HG02852 (cell line): Measurements from ENCODE around the gene REM1.
A peak's percentile ranks its signal among the peaks of the same experiment; 100 is the strongest.
"Not testable (repeated sequence)": the region's sequence is repeated elsewhere in the genome, so short reads cannot be mapped to it uniquely, and the experiment has no call there.

Experiments
- ATAC-seq: cut with Tn5 transposase; IDR thresholded peaks from one replicate; pipeline ENCODE4 v1.9.1; 2021; ENCODE audit warnings: mild to moderate bottlenecking, moderate library complexity; ENCODE audit not compliant: unreplicated experiment

REM1 gene

DNA sequence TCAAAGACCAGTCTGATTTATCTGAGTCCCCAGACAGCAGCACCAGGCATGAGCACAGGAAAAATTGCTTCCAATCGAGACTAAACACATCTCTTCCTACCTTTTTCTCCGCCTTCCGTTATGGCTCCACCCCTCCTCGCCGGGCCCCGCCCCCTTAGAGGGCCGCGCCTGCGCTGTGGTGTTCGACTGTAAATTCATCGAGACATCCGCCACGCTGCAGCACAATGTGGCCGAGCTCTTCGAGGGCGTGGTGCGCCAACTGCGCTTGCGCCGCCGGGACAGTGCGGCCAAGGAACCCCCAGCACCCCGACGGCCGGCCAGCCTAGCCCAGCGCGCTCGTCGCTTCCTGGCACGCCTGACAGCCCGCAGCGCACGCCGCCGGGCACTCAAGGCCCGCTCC is 8.9 kb downstream of the REM1 start:
- no peak for ATAC-seq

DNA sequence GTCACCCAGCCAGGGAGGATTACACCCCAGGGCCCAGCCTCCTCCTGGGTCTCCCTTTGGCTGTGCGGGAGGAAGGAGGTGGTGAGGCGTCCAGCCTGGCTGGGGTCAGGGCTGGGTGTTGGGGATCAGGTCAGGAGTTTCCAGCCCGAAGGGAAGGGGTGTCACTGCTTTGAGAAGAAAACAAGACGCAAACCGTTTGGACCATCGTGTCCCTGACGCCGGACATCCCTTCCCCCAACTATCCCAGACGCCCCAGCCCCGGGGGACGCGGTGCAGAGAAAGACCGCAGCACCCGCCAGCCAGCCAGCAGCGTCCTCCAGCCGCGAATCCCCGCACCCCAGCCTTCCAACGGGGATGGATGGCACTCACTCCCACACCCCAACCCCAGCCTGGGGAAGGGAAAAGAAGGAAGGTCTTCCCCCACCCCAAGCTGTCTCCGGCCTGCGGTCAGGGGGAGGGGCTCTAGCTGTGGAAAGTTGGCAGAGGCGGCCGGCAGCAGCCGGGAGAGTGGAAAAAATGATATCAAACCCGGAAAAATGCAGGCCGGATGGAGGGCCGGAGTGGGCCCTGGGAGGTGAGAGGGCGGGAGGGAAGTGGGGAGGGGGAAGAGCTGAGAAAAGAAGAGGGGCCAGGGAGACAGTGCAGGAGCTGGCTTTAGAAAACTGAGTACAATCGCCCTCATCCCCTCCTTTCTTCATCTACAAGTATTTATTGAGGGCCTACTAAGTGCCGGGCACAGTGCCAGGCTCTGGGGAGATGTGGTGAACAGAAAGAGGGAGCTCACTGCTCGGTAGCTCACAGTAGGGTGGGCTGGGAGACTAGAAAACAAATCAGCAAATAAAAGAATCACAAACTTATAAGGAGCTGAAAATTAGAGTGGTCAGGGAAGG is 10.6 kb downstream of the REM1 start:
- ATAC-seq, result no peak

DNA sequence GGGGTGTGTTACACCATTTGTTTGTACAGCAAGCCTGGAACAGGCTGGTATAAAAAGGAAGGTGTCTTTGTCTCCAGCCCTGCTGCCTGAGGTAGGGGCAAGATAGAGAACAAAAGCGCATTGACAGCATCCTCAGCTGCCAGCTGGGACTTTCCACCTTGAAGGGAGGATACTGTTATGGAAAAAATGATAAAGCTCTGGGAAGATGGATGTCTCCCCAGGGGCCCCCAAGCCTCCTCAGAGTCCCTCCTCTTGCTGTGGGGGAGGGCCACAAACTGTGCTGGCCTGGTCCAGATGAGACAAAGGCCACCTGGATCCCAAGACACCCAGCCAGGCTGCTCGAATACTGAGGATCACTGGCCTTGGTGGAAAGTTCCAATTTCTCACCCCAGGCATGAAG is 13.0 kb downstream of the REM1 start:
- no peak for ATAC-seq

DNA sequence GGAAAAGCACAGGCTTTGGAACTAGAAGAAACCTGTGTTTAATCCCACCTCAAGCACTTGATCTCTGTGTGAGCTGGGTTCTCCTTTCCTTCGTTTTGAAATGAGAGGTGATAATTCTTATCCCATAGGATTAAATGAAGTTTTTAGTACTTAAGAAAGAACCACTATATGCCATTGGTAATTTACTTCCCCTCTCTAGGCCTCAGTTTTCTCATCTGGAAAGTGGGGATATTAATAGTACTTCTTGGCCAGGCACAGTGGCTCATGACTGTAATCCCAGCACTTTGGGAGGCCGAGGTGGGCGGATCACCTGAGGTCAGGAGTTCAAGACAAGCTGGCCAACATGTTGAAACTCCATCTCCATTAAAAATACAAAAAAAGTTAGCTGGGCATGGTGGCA is 14.1 kb downstream of the REM1 start:
- no peak for ATAC-seq

DNA sequence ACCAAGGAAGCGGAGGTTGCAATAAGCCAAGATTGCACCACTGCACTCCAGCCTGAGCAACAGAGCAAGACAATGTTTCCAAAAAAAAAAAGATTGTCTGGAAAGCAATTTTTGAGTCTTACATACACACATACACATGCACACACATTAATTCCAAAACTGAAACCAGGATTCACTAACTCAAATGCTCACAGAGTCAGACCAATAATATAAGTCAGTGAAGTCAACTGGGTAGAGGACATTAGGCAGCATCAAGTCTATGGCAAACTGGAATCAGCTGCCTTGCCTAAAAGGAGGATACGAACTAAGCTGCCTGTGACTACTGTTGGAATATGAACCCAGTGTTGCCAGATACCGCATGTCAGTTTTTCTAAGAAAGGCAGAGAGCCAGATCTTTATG is 15.7 kb downstream of the REM1 start:
- ATAC-seq, result no peak

DNA sequence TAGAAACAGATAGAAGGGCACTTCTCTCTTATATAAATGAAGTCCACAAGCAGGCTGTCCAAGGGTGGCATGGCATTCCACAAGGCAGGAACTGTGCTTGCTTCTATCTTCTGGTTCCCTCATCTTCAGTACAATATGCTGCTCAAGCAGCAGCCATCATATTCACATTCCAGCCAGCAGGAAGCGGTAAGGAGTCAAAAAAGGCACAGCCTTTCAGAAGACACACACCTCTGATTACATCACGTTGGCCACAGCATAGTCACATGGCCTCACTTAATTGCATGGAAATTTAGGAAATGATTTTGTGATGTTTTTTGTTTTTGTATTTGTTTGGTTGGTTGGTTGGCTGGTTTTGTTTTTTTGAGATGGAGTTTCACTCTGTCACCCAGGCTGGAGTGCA is 19.0 kb downstream of the REM1 start:
- no peak for ATAC-seq

DNA sequence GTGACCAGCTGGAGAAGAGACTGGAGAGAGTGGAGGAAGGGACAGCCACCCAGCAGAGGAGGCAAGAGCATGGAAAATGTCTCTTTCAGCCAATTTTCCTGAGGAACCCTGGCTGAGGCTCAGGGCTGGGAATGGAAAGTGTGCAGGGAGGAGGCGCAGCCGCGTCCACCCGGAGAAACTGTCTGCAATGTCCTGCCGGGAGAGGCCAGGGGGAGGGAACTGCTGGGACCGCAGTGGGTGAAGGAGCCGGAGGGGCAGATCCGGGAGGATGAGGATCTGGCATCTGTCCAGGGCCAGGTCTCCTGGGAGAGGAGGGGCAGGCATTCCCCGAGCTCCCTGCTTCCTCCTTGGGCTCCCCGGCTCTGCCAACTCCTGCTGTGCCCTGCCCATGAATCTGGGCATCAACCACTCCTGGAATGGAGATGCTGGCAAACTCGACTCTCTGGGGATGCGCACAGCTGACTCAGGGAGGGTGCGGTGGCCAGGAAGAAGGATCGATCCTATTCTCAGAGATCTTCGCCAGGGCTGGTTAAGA is 21.7 kb downstream of the REM1 start:
- ATAC-seq, result no peak

DNA sequence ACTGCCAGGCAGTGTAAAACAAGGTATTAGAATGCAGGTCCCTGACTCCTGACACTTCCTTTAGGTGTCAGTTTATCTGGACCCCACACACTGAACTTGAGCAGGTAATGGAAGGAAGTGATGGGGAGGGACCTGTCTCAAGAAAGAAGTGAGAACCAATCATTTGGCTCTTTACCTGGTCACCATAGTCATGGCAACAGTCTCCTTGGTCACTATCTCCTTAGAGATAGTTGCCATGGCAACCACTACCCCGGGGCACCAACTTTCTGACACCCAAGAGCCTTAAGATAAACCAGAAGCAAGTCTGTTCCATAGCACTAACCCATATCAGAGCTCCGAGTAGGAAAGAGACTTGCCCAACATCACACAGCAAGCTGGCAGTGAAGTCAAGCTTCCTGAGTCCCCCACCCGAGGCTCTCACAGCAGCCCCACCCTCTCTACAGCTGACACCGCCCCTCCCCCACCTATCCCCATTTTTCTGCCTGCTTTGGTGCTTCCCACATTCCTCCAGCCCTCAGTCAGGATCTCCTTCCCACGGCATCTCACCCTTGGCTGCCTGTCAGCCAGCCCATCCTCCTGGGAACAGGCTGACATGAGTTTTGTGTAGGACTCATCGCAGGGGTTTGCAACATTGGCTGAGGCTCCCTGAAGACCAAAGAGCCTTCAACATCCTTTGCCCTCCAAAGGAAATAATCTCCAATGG is 22.9 kb downstream of the REM1 start:
- no peak for ATAC-seq

DNA sequence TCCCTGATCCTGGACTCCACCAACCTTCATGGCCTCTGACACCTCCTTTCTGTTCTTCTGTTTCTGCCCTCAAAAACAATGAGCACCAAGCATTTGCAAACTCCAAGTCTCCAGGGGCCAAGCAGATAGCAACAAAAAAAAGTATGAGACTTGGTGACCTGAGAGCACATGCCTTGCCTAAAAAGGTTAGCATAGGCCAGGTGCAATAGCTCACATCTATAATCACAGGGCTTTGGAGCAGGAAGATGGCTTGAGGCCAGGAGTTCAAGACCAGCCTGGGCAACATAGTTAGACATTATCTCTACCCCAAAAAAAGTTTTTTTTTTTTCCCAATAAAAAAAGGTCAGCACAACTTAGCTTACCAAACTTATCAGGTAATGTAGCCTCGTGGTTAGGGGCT is 25.4 kb downstream of the REM1 start:
- ATAC-seq, result no peak

DNA sequence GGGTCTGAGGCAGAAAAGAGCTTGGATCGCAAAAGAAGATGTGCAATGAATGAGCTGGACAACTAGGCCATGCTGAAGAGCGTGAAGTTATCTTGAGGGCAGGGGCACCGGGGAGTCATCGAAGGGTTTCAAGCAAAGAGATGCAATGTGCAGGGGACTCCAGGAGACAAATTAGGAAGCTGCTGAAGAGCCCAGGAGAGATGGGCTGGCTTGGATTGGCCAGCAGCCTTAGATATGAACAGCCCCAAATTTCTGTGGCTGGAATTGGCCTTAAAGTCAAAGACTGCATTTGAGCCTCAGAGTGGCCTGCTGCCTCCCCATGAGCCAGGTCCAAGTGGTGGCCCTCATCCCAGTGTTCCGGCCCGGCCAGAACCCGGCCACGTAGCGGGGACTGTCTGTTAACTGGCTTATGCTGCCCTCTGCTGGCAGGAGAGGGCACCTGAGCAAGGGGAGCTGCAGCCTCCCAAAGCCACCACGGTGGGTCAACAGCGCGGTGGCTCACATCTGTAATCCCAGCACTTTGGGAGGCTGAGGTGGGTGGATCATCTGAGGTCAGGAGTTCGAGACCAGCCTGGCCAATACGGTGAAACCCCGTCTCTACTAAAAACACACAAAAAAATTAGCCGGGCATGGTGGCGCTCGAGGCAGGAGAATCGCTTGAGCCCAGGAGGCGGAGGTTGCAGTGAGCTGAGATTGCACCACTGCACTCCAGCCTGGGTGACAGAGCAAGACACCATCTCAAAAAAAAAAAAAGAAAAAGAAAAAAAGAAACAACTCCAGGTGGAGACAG is 28.0 kb downstream of the REM1 start:
- ATAC-seq, result peak; percentile 96

DNA sequence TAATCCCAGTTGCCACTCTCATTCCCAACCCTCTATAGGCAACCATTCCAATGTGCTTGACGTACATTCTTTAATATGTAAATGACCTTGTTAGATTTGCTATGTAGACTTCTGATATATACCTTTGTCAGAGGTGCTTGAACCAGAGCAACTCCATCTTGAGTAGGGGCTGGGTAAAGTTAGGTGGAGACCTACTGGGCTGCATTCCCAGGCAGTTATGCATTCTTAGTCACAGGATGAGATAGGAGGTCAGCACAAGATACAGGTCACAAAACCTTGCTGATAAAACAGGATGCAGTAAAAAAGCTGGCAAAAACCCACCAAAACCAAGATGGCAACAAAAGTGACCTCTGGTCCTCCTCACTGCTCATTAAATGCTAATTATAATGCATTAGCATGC is 30.8 kb downstream of the REM1 start:
- ATAC-seq, result no peak

DNA sequence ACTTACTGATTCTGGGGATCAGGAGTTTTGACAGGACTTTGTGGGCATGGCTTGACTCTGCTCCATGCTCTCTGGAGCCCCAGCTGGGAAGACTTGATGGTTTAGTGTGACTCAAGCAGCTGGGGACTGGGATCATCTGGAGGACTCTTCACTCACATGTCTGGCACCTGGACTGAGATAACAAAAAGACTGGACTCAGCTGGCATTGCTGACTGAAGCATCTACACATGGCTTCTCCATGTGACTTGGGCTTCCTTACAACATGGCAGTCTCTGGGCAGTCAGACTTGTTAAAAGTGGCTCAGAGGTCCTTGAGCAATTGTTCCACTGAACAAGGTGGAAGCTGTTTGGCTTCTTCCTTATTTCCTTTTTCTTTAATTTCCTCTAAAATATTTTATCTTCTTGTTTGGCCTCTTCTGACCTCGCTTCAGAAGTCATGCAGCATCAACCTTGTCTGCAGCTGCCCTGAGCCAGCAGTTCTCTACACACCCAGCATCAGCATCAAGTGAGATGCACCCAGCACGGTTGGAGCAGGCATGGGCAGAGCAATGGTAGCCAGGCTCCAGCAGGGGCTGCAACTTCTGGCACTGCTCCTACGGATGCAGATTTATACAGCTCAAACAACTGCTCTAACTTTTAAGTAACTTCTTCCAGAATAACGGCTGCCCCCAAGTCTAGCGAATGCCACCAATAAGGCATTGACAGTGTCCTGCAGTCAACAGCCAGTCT is 33.6 kb downstream of the REM1 start:
- ATAC-seq, result no peak

DNA sequence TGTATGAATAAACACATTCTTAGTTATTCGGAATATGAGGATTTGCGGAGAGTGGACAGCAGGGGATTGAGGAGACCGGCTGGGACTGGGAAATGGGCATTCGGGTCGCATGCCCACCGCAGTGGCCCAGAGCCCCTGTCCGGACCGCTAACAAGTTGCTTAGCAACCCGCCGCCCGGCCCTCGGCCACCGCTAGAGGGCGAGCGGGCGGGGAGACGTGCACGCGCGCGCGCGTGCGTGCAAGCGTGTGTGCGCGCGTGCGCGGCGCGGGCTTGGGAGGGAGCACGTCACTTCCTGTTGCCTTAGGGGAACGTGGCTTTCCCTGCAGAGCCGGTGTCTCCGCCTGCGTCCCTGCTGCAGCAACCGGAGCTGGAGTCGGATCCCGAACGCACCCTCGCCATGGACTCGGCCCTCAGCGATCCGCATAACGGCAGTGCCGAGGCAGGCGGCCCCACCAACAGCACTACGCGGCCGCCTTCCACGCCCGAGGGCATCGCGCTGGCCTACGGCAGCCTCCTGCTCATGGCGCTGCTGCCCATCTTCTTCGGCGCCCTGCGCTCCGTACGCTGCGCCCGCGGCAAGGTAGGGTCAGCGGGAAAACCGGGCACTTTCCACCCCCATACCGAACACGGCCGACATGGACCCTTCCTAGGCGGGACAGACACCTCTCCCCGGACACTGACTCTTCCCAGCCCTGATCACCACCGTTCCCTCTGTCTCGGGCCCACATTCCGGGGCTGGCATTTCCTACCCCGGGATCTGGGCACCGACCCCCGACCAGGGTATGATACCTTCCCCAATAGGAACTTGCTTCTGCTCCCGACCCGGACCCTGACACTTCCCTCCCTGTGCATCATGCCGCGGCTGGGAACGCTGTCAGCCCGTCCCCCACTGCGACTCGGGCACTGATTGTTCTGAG is 39.3 kb downstream of the REM1 start, which contains the start of gene HM13:
Gene HM13, plus strand, starts transcription at position 289 of the 918 bp plus-strand sequence. Its CDS starts 110 bp downstream, at position 399.
- ATAC-seq, result peak; percentile 88

DNA sequence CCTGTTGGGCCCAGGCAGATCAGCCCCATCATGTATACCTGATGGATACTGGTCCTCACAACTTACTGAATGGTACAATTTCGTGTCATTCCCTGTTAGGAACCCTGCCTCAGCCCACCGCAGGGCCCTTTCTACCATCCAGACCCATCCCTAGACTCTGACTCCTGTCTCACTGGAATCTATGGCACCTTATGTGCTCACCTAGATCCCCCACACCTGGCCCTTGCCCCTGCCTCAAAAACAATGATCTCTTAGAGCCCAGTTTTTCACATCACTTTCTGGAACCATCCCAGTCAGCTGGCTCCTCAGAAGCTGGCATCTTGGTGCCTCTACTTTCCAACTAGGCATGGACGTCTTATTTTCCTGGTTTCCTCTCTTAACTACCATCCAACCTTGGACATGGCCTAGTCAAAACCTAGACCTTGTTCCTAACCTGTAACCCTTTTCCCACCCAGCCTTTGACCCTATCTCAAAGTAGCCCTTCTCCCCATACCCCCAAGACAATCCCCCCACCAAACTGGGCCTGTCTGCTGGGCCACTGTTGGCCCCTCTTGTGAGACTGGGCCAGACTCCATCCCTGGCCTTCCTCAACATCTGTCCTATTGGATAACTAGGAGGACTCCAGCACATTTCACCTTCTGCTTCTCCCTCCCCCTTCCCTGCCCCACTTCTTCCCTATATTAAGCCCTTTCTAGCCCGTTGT is 40.1 kb downstream of the REM1 start:
- ATAC-seq, result no peak

DNA sequence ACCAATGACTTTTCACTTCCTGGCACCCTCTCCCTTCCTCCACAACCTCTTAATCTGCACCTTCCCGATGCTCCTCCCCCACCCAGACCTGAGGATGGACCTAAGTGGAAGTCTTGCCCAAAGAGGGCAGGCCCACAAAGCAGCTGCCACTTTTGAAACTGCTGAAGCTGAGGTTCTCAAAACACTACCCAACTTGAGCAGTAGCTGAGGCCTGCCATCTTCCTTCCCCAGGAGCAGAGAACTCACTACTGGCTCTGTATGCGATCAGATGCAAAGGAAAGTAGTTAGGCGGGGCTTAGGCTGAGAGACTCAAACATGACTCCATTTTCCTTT is 40.7 kb downstream of the REM1 start:
- ATAC-seq, result no peak

DNA sequence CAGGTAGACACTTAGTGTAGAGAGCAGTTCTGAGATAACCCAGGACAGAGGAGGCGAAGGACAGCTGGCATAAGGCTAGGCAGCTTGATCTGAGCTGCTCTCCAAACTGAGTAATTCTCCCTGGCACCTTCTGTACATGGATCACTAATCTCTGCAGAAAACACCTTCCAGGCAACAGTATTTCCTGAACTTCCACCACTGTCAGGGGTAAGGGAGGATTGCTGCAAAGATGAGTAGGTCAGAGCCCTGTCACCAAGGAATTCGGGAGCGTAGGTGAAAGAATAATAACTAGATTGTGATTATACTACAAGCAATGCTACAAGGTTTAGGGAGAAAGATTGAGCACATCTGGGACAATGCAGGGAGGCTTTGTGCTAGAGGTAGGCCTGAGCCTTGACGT is 41.1 kb downstream of the REM1 start:
- ATAC-seq, result no peak

DNA sequence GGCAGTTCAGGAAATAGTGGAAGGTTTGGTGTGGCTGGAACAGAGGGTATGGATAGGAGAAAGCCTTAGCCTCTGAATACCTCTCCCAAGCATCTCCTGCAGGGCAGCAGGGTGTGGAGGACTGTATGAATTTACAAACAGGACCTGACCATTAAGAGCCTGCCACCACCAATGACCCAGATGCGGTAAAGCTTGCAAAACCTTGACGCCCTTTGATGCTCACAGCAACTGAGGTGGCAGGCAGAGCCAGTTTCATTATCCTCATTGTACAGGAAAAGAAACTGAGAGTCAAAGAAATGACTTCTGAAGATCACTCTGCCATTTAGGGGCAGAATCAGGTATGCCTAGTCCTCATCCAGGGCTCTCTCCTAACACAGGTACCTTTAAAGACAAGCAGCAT is 41.6 kb downstream of the REM1 start:
- no peak for ATAC-seq

DNA sequence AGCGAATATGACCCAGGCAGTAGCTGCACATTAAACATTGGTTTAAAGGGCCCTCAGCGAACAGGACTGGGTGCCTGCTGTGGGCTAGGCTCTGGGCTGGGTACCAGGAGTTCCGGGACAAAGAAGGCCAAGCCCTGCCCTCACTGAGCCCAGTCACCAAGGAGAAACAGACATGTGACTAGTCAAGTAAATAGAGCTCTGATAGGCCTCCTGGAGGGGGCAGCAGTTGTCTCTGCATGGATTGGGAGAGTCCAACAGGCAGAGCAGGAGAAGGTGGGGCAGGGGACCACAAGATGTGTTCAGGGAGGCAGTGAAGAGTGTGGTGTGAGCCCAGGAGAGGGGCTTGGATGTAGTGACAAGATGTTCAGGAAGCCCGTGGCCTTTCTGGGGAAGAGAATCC is 42.3 kb downstream of the REM1 start:
- no peak for ATAC-seq

DNA sequence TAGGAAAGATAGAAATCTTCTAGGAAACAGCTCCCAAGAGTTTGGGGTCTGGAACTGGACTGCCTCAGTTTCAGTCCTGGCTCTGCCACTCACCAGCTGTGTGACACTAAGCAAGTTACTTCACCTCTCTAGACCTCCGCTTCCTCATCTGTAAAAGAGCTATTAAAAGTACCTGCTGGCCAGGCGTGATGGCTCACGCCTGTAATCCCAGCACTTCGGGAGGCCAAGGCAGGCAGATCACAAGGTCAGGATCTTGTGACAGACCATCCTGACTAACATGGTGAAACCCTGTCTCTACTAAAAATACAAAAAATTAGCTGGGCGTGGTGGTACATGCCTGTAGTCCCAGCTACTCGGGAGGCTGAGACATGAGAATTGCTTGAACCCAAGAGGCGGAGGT is 46.2 kb downstream of the REM1 start:
- not testable (repeated sequence) for ATAC-seq
